Uterus (tissue), 2 donors: ENCODE results near the gene BBS5.

Source experiments
- POLR2A ChIP-seq, 2 donors: fragments of 450-650 bp; IDR thresholded peaks; one replicate each; pipeline ENCODE4 v1.6.1; 2016; ENCODE audit warnings: antibody characterized with exemption in 2 of 2, mild to moderate bottlenecking in 1 of 2, moderate library complexity in 1 of 2
- TF ChIP-seq, protein P1 (sequence below), 4 experiments: fragments of 200-600 bp in 2 of 4; fragments of 450-650 bp in 2 of 4; sonication (generic) in 2 of 4; IDR thresholded peaks; one replicate each; pipeline ENCODE4 v1.5.1; 2016 to 2019; ENCODE audit warnings: antibody characterized with exemption in 4 of 4, mild to moderate bottlenecking in 2 of 4, moderate library complexity in 1 of 4

DNA sequence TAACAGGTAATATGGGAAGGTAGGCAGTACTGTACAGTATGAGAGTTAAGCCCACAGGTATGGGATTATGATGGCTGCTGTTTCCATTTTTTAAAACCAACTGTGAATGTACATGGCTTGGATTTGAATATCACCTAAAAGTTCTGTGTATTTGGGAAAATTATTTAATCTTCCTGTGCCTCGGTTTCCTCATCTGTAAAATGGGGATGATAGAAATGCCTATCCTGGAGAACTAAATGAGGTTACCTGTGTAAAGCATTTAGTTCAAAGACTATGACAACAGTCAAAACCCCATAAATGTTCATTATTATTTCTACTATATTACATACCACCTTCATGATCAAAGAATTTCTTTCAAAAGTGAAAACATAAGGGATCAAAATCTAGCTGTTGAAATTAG lies 33.8 kb downstream of the BBS5 start:
- TF ChIP-seq, protein P1, sequence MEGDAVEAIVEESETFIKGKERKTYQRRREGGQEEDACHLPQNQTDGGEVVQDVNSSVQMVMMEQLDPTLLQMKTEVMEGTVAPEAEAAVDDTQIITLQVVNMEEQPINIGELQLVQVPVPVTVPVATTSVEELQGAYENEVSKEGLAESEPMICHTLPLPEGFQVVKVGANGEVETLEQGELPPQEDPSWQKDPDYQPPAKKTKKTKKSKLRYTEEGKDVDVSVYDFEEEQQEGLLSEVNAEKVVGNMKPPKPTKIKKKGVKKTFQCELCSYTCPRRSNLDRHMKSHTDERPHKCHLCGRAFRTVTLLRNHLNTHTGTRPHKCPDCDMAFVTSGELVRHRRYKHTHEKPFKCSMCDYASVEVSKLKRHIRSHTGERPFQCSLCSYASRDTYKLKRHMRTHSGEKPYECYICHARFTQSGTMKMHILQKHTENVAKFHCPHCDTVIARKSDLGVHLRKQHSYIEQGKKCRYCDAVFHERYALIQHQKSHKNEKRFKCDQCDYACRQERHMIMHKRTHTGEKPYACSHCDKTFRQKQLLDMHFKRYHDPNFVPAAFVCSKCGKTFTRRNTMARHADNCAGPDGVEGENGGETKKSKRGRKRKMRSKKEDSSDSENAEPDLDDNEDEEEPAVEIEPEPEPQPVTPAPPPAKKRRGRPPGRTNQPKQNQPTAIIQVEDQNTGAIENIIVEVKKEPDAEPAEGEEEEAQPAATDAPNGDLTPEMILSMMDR (IDR thresholded peaks at IDR 0.05), result no peak
- TF ChIP-seq POLR2A (IDR thresholded peaks at IDR 0.05), result no peak
